Panc1 (cell line): ENCODE measurements around the gene H1-8.

Source experiments
- CTCF ChIP-seq: fragments of 450-650 bp; IDR thresholded peaks from 2 replicates; pipeline ENCODE4 v1.5.1; 2017; ENCODE audit warnings: mild to moderate bottlenecking
- POLR2AphosphoS5 ChIP-seq: IDR thresholded peaks from 2 replicates; pipeline ENCODE4 v1.6.1; 2012; ENCODE audit warnings: mild to moderate bottlenecking, low read depth, low read length, moderate library complexity
- SIN3A ChIP-seq: IDR thresholded peaks from 2 replicates; pipeline ENCODE4 v1.6.1; 2012; ENCODE audit warnings: low read depth, mild to moderate bottlenecking, low read length, moderate library complexity, borderline replicate concordance; ENCODE audit not compliant: insufficient read depth
- TCF7L2 ChIP-seq: IDR thresholded peaks from 2 replicates; pipeline ENCODE4 v1.6.1; 2011; ENCODE audit warnings: mild to moderate bottlenecking, low read depth, low read length, inconsistent platforms
- TF ChIP-seq, protein P1 (sequence below), 2 experiments: IDR thresholded peaks; 2 replicates each; pipeline ENCODE4 v1.6.1; 2011 to 2012; ENCODE audit warnings: low read depth in 2 of 2, control low read depth in 1 of 2, low read length in 1 of 2, mild to moderate bottlenecking in 1 of 2, moderate library complexity in 1 of 2; ENCODE audit not compliant: insufficient read depth in 1 of 2

- TF ChIP-seq, protein P1, sequence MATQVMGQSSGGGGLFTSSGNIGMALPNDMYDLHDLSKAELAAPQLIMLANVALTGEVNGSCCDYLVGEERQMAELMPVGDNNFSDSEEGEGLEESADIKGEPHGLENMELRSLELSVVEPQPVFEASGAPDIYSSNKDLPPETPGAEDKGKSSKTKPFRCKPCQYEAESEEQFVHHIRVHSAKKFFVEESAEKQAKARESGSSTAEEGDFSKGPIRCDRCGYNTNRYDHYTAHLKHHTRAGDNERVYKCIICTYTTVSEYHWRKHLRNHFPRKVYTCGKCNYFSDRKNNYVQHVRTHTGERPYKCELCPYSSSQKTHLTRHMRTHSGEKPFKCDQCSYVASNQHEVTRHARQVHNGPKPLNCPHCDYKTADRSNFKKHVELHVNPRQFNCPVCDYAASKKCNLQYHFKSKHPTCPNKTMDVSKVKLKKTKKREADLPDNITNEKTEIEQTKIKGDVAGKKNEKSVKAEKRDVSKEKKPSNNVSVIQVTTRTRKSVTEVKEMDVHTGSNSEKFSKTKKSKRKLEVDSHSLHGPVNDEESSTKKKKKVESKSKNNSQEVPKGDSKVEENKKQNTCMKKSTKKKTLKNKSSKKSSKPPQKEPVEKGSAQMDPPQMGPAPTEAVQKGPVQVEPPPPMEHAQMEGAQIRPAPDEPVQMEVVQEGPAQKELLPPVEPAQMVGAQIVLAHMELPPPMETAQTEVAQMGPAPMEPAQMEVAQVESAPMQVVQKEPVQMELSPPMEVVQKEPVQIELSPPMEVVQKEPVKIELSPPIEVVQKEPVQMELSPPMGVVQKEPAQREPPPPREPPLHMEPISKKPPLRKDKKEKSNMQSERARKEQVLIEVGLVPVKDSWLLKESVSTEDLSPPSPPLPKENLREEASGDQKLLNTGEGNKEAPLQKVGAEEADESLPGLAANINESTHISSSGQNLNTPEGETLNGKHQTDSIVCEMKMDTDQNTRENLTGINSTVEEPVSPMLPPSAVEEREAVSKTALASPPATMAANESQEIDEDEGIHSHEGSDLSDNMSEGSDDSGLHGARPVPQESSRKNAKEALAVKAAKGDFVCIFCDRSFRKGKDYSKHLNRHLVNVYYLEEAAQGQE (IDR thresholded peaks at IDR 0.05; ENCODE audit: insufficient read depth in 1 of 2, low read depth in 2 of 2, low read length in 1 of 2) = no peak
- TF ChIP-seq POLR2AphosphoS5 (no peak), CTCF (no peak), SIN3A (no peak), TCF7L2 (no peak)
Observed at GRCh38 chr3:129558081-129558771, 15.3 kb downstream of the H1-8 start.
